Measurements from ENCODE around the gene SLC12A9. TPM values are rescaled to one million over a fixed set of nuclear protein-coding genes. Genes with fewer than 3 reads are reported as not detected.
"Not testable (repeated sequence)": the region's sequence is repeated elsewhere in the genome, so short reads cannot be mapped to it uniquely, and the experiment has no call there.

The SLC12A9 gene
- total and polyA plus RNA-seq, 2 experiments from 2014 or later: 10.3 to 39.9 TPM

DNA sequence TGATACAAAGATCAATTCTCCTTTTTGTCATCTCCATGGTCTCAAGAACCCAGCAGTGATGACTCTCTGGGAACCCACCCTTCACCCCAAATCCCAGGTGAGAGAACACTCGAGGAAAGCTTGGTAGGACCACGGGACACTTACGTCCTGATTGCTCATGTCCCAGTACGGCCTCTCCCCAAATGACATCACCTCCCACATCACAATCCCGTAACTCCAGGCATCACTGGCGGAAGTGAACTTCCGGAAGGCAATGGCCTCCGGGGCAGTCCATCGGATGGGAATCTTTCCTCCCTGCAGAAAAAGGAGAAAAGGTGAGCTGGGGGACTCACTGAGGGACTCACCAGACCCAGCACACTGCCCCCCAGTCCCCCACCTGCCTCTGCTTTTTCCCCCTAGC lies 46.2 kb upstream of the SLC12A9 start (continued):
- TF ChIP-seq, protein P1, sequence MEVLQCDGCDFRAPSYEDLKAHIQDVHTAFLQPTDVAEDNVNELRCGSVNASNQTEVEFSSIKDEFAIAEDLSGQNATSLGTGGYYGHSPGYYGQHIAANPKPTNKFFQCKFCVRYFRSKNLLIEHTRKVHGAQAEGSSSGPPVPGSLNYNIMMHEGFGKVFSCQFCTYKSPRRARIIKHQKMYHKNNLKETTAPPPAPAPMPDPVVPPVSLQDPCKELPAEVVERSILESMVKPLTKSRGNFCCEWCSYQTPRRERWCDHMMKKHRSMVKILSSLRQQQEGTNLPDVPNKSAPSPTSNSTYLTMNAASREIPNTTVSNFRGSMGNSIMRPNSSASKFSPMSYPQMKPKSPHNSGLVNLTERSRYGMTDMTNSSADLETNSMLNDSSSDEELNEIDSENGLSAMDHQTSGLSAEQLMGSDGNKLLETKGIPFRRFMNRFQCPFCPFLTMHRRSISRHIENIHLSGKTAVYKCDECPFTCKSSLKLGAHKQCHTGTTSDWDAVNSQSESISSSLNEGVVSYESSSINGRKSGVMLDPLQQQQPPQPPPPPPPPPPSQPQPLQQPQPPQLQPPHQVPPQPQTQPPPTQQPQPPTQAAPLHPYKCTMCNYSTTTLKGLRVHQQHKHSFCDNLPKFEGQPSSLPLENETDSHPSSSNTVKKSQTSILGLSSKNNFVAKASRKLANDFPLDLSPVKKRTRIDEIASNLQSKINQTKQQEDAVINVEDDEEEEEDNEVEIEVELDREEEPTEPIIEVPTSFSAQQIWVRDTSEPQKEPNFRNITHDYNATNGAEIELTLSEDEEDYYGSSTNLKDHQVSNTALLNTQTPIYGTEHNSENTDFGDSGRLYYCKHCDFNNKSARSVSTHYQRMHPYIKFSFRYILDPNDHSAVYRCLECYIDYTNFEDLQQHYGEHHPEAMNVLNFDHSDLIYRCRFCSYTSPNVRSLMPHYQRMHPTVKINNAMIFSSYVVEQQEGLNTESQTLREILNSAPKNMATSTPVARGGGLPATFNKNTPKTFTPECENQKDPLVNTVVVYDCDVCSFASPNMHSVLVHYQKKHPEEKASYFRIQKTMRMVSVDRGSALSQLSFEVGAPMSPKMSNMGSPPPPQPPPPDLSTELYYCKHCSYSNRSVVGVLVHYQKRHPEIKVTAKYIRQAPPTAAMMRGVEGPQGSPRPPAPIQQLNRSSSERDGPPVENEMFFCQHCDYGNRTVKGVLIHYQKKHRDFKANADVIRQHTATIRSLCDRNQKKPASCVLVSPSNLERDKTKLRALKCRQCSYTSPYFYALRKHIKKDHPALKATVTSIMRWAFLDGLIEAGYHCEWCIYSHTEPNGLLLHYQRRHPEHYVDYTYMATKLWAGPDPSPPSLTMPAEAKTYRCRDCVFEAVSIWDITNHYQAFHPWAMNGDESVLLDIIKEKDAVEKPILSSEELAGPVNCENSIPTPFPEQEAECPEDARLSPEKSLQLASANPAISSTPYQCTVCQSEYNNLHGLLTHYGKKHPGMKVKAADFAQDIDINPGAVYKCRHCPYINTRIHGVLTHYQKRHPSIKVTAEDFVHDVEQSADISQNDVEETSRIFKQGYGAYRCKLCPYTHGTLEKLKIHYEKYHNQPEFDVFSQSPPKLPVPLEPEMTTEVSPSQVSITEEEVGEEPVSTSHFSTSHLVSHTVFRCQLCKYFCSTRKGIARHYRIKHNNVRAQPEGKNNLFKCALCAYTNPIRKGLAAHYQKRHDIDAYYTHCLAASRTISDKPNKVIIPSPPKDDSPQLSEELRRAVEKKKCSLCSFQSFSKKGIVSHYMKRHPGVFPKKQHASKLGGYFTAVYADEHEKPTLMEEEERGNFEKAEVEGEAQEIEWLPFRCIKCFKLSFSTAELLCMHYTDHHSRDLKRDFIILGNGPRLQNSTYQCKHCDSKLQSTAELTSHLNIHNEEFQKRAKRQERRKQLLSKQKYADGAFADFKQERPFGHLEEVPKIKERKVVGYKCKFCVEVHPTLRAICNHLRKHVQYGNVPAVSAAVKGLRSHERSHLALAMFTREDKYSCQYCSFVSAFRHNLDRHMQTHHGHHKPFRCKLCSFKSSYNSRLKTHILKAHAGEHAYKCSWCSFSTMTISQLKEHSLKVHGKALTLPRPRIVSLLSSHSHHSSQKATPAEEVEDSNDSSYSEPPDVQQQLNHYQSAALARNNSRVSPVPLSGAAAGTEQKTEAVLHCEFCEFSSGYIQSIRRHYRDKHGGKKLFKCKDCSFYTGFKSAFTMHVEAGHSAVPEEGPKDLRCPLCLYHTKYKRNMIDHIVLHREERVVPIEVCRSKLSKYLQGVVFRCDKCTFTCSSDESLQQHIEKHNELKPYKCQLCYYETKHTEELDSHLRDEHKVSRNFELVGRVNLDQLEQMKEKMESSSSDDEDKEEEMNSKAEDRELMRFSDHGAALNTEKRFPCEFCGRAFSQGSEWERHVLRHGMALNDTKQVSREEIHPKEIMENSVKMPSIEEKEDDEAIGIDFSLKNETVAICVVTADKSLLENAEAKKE (CRISPR knock-in tag; IDR thresholded peaks at IDR 0.05): no peak
- TF ChIP-seq EZH2phosphoT487 (IDR thresholded peaks at IDR 0.05; ENCODE audit: unreplicated experiment) (no peak), JUNB (IDR thresholded peaks at IDR 0.05; ENCODE audit: unreplicated experiment) (no peak)

DNA sequence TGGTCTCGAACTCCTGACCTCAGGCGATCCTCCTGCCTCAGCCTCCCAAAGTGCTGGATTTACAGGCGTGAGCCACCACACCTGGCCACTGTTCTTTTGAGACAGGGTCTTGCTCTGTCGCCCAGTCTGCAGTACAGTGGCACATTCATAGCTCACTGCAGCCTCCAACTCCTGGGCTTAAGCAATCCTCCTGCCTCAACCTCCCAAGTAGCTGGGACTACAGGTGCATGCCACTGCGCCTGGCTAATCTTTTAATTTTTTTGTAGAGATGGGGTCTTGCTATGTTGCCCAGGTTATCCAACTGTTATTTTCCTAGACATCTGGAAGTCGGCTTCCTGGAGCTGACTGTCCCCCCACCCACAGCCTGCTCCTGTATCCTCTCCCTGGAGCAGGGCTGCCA lies 45.6 kb upstream of the SLC12A9 start:
- H3K9me3 Mint-ChIP-seq: not testable (repeated sequence)

GRCh38 chr7:100808354-100808875 lies 44.1 kb upstream of the SLC12A9 start:
- Histone ChIP-seq H3K27me3 (ENCODE audit: insufficient read depth) (no peaks in the 10 kb centered on the region), H3K4me1 (ENCODE audit: insufficient read depth) (no peaks in the 10 kb centered on the region; the same call in 1 of the 2 replicates), H3K4me3 (no peak overlapping the region), H3K9me2 (ENCODE audit: insufficient read depth) (no peaks in the 10 kb centered on the region), H3F3A (replicated peaks; ENCODE audit: low read depth) (peaks cover 16% of the 10 kb centered on the region; the same call in 1 of the 2 replicates), H3K4me2 (no peak overlapping the region), H3K27ac (ENCODE audit: low read depth) (no peak overlapping the region; the same call in 1 of the 2 replicates), H3K79me2 (replicated peaks; ENCODE audit: insufficient read depth) (peaks cover 9% of the 10 kb centered on the region; the same call in 1 of the 2 replicates), H2AFZ (no peak overlapping the region), H4K20me1 (replicated peaks; ENCODE audit: insufficient read depth) (peaks cover 32% of the 10 kb centered on the region), H3K36me3 (ENCODE audit: insufficient read depth) (peaks cover 73% of the 10 kb centered on the region)
- Mint-ChIP-seq H3K27me3 (ENCODE audit: insufficient read depth, low read depth, poor library complexity) (peaks cover 22% of the 10 kb centered on the region), H3K27ac (no peak overlapping the region), H3K36me3 (ENCODE audit: low read depth) (peaks cover 98% of the 10 kb centered on the region), H3K9me3 (no peaks in the 10 kb centered on the region), H3K4me1 (peaks cover 9% of the 10 kb centered on the region), H3K4me3 (no peak overlapping the region)
- DNase-seq (ENCODE audit: low spot score) (no peak), ATAC-seq (no peak)
- TF ChIP-seq ZNF114 (CRISPR knock-in tag; IDR thresholded peaks at IDR 0.05) (no peak), ETS1 (IDR thresholded peaks at IDR 0.05) (no peak), JUNB (IDR thresholded peaks at IDR 0.05; ENCODE audit: unreplicated experiment) (no peak), STAT1 (IDR thresholded peaks at IDR 0.05; ENCODE audit: unreplicated experiment) (no peak), CTCF (conservative IDR thresholded peaks at IDR 0.05; ENCODE audit: low read depth in 2 of 2) (no peak)

More for the DNA sequence above, 45.6 kb upstream of the SLC12A9 start:
- not testable (repeated sequence) for H3K4me3 Mint-ChIP-seq; ATAC-seq; H3K27ac Mint-ChIP-seq; H3K27me3 ChIP-seq (ENCODE audit: insufficient read depth); H3K27ac ChIP-seq (ENCODE audit: low read depth); H3K79me2 ChIP-seq (replicated peaks; ENCODE audit: insufficient read depth); H3K4me1 ChIP-seq (ENCODE audit: insufficient read depth); DNase-seq (ENCODE audit: low spot score); H3K4me2 ChIP-seq; H2AFZ ChIP-seq; H3K4me3 ChIP-seq; H3K9me2 ChIP-seq (ENCODE audit: insufficient read depth)
- peaks cover 17% of the 10 kb centered on the region; the same call in 1 of the 2 replicates for H3F3A ChIP-seq (replicated peaks; ENCODE audit: low read depth)
- Mint-ChIP-seq H3K27me3 (ENCODE audit: insufficient read depth, low read depth, poor library complexity) (peaks cover 22% of the 10 kb centered on the region), H3K4me1 (peaks cover 13% of the 10 kb centered on the region), H3K36me3 (ENCODE audit: low read depth) (peaks cover 92% of the 10 kb centered on the region)
- peaks cover 31% of the 10 kb centered on the region for H4K20me1 ChIP-seq (replicated peaks; ENCODE audit: insufficient read depth)
- peaks cover 61% of the 10 kb centered on the region for H3K36me3 ChIP-seq (ENCODE audit: insufficient read depth)

Measured in GM23338 (cell line).